ENCODE results near the gene NDUFA6.
"Not testable (repeated sequence)": the region's sequence is repeated elsewhere in the genome, so short reads cannot be mapped to it uniquely, and the experiment has no call there.

Gene NDUFA6

DNA sequence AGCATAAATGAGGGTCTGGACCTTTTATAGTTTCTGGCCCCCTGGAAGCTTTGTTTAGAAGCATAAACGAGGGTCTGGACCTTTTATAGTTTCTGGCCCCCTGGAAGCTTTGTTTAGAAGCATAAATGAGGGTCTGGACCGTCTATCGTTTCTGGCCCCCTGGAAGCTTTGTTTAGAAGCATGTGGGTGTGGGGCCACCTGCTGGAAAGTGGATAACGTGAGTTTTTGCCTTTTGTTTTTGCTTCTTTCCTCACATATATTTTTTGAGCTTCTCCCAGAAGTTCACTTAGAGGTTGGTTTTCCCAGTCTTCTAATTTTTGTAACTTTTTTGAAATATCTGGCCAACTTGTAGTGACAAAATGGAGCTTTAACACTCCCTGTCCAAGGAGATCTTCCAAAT is 22.2 kb upstream of the NDUFA6 start:
- not testable (repeated sequence) for DNase-seq (ENCODE audit: low read depth in 3 of 3)

DNA sequence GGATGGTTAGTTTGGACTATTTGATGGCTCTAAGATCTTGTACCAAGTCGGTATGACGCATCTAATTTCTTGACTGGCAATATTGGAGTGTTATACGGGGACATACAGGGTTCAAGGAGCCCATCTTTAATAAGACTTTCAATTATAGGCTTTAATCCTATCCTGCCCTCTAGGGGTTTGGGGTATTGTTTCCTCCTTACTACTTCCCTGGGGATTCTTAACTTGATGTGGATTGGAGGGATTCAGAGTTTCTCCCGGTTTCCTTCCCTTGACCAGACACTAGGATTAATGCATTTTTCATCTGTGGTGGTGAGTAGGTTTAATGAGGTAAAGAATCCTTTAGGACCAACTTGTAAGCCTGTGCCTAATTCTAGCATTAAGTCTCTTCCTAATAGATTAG is 21.2 kb upstream of the NDUFA6 start:
- DNase-seq (ENCODE audit: low read depth in 3 of 3) = no peak

DNA sequence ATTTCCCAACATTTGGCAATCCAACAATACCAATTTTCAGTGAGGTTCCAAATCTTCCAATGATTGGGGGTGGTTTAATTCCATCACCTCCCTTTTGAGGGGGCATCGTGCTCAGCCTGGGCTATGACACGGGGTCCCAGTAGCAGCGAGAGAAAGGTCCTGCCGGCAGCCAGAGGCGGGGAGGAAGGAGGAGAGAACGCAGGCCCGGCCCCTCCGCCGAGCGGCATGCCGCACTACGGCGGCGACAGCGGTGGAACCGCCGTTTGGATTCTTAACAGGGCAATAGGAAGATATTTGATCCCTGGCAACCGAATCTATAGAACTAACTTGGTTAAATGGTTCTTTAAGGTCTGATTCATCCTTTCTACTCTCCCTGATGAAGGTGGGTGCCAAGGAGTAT is 18.3 kb upstream of the NDUFA6 start:
- no peak for DNase-seq (ENCODE audit: low read depth in 3 of 3)

DNA sequence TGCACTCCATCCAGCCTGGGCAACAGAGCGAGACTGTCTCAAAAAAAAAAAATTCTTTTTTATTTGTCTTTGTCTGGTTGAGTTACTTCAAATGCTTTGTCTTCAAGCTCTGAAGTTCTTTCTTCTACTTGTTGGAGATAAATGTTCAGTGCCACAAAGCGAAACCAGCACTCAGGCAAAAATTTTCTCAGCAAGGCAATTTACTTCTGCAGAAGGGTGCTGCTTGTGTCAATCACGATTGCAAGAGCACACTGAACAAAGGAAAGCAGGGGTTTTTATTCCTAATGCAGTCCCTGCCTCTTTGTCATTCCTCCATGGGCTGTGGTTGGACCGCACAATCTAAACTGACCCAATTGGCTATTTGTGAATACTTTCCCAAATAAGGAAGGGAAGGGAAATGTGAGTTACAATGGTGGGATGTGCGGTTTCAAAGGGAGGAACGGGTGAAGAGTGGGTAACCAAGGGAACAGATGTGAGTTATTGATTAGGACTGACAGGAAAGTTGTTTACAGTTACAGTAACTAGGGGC is 13.8 kb upstream of the NDUFA6 start:
- DNase-seq (ENCODE audit: low read depth in 3 of 3) = not testable (repeated sequence)

DNA sequence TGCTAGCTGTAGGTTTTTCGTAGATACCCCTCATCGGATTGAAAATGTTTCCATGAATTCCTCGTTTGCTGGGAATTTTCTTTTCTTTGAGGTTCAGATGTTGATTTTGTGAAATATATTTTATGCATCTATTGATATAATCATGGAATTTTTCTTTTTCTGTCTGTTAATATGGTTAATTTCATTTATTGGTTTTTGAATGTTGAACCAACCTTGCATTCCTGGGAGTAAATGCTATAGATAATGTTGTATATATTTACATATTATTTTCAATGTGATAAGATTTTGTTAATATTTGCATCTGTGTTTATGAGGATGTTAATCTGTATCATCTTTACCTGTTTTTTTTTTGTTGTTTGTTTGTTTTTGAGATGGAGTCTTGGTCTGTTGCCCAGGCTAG is 10.6 kb upstream of the NDUFA6 start:
- no peak for DNase-seq (ENCODE audit: low read depth in 3 of 3)

DNA sequence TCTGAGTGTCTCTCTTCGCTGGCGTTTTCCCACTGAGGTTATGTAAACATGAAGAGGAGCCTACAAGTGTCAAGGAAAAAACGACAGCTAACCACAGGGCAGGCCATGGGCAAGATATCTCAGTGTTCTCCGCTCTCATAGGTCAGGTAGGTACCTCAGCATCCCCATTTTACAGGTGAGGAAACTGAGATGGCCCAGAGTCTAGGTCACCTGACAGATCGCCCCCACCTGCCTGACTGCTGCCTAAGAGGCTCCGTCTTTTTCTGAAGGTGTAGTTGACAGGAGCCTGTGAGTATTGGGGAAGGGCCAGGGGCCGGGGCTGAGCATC is 847 bp upstream of the NDUFA6 start:
- no peak for DNase-seq (ENCODE audit: low read depth in 3 of 3)

DNA sequence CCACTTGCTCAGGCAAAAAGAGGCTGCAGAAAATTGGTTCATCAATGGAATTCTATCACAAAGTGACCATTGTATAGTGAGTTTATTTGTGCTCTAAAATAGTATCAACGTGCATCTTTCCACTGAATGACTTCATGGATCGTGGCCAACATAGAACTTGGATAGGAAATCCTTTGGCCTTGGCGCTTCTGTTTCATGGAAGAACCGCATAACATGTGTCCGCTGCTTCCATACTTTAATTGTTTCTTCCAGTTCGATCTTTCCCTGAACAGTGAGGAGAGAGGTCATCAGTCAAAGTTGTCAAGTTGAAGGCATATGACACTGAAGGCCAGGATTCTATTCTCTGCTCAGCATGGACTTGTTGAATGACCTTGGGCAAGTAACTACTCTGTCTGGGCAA is 4.5 kb downstream of the NDUFA6 start:
- no peak for DNase-seq (ENCODE audit: low read depth in 3 of 3)

DNA sequence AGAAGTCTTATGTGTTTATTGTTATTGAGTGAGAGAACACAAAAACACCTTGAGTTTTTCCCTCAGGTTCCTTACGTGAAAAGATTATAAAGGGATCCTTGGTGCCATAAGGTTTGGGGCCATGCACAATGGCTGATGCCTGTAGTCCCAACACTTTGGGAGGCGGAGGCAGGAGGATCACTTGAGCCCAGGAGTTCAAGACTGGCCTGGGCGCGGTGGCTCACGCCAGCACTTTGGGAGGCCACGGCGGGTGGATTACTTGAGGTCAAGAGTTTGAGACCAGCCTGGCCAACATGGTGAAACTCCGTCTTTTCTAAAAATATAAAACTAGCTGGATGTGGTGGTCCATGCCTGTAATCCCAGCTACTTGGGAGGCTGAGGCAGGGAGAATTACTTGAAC is 5.7 kb downstream of the NDUFA6 start:
- no peak for DNase-seq (ENCODE audit: low read depth in 3 of 3)

DNA sequence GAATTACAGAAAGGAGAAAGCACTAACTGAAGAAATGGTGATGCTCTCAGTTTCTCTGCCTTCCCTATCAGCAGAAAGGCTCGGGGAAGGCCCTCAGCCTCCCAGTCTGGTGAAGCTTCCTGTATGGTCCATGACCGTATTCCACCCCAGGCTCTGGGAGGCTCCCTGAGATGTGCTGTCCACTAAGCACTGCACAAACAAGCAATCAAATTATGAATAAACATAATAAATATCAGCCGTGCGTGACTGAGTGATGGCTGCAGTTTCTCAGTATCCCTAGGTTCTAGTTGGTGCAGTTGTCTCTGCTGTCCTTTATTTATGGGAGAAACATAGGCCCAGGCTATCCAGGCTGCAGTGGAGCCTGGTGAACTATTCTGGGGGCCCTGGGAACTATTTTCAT is 7.5 kb downstream of the NDUFA6 start:
- no peak for DNase-seq (ENCODE audit: low read depth in 3 of 3)

DNA sequence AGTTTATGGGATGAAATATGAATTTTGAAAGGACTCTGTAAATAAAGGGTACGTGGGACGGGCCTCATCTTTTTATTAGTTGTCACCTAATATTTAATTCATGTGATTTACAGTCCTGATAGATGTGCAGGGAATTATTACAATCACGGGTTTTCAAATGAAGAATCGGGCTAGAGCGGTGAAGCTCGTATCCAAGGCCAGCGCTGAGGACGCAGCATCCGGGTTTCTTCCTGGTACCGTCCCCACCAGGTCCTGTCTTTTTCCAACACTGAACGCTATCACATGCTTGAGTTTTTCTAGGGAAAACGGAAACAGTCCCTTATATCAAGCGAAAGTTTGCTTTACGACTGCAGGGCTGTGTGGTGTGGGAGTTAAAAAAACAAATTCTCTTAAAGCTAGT is 10.3 kb downstream of the NDUFA6 start:
- no peak for DNase-seq (ENCODE audit: low read depth in 3 of 3)

DNA sequence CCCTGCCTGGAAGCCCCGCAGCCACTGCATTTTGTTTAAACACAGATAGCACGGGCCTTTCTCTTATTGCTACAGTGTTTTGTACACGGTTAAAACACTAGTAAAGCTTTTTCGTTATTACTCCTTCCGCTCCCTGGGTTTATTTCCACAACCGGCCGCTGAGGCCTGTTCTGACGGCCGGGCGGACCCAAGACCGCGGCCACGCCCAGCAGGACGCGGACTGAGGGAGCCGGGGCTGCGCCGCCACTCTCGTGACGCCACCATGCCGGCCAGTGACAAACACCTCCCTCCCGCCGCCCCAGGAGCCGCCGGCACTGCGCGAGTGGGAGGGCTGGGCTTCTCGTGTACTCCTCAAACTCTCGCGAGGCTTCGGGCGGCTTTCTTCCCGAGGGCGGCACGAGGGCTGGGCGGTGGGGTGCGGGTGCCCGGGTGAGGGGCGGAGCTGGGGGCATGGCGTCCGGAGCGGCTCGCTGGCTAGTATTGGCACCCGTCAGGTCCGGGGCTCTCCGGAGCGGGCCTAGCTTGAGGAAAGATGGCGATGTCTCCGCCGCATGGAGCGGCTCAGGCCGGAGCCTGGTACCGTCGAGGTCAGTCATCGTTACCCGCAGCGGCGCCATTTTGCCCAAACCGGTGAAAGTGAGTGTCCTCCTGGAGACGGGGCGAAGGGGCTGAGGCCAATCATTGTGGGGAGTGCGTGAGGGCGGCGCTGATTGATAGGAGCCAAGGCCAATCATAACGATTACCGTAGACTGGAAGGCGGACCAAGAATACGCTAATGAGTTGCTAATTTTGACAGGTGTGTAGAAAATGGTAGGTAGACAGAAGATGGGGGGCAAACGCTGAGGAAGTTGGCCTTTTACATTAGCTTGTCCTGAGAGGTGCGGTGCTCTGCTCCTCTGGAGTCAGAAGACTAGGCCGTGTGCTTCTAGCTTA is 11.0 kb downstream of the NDUFA6 start, which contains the start of gene SMDT1:
SMDT1 (plus strand) TSS at position 382 of the 933 bp plus-strand sequence; CDS start at position 451, 69 bp downstream.
- peak; percentile 93 to 98 (median 95) for DNase-seq (ENCODE audit: low read depth in 3 of 3)

DNA sequence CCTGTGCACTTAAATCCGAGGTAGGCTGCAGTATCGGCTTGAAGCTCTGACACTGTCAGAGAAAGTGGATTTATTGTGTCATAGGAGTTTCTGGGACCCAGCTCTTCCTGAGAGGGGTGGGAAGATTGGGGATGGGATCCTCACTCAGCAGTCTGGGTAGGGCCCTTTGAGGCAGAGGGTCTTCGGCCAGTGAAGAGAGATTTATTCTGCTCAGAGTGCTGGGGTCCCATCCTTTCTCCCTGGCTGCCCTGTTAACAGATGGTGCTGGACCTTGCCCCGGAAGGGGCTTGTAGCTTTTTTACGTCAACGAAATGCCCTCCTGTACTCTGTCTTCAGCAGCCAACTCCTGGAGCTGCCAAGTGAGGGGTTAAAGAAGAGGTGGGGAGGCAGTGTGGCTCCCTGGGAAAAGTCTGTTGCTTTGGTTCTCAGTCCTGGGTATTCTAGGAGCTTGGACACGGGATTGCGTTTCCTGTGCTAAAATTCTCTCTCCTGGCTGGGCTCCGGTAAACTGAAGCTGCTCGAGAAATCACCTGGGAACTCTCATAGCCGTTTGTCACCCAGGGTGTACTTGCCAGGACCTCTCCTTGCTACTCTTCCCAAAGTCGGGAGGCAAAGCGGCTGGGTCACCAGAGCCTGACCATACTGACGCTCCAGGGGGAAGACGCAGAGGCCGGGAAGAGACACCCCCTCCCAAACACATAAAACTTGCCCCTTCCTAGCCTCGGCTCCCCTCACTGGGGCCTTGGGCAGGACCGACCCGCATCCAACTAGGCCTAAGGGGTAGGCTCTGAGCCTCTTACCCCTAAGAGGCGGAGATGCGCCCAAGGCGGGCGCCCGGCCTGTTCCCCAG is 11.9 kb downstream of the NDUFA6 start:
- peak in 1 of 3 experiments; percentile 22 for DNase-seq (ENCODE audit: low read depth in 3 of 3)

DNA sequence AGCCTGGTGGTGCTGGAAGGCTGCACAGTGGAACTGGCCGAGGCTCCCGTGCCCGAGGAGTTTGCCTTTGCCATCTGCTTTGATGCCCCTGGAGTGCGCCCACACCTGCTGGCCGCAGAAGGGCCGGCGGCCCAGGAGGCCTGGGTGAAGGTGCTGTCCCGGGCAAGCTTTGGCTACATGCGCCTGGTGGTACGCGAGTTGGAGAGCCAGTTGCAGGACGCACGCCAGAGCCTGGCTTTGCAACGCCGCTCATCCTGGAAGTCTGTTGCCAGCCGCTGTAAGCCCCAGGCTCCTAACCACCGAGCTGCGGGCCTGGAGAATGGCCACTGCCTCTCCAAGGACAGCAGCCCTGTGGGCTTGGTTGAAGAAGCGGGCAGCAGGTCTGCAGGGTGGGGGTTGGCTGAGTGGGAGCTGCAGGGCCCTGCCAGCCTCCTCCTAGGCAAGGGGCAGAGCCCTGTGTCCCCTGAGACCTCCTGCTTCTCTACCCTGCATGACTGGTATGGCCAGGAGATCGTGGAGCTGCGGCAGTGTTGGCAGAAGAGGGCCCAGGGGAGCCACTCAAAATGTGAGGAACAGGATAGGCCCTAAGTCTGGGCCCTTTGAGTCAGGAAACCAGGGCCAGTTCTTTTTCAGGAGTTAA is 13.0 kb downstream of the NDUFA6 start:
- no peak for DNase-seq (ENCODE audit: low read depth in 3 of 3)

DNA sequence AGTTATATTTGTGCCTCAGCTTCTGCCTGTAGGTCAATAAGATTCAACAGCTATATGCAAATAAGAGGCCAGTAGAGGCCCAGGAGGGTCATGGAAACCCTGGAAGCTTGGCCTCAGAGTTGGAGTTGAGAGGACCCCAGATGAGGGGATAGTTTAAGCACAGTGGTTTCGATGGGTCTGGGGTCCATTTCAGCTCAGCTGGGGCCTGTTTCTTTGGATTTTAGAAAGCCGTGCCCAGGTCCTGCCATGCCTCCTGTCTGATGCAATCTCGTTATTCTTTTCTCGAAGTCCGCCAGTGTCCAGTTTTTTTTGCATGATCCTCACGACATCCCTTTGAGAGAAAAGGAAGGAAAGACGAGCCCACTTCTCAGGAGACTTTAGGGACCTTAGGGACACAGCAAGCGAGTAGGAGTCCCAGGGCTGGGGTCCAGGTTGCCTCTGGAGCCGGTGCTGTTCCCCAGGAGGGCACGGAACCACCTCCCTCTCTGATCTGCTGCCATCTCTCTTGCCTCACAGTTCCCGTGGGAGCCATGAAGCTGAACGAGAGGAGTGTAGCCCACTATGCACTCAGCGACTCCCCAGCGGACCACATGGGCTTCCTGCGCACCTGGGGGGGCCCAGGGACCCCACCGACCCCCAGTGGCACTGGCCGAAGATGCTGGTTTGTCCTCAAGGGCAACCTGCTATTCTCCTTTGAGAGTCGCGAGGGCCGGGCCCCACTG is 13.6 kb downstream of the NDUFA6 start:
- no peak for DNase-seq (ENCODE audit: low read depth in 3 of 3)

DNA sequence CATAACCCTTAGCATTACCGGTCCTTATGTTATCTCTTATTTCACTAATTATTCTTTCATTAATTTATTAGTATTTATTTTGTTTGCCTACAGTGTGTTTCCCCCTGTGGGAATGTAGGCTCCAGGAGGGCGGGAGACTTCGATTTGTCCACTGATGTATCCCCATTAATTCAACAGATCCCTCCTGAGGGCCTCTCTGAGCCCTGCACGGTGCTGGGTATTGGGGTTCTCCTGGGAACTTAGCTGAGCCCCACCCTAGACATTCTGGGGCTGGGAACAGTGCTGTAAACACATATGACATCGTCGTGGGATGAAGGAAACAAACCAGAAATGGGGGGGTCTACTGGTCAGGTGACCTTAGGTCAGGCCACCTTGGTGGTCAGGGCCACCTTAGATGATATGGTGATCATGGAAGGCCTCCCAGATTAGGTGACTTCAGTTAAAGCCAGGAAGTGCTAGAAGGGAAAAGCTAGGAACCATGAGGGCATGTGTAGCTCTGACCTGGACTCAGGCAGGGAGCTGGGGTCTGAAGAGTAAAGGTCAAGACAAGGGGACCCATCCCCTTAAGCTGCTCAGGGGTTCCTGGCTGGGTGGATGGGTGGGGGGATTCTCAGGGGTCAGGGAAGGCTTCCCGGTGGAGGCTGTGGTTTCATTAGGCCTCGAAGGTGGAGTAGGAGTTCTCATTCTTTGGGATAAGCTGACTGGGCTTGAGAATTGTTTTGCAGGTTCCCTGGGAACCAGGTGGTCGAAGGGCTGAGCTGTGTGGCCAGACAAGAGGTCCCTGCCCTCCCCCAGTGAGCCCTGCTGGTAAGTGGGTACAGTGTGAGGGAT is 15.5 kb downstream of the NDUFA6 start:
- DNase-seq (ENCODE audit: low read depth in 3 of 3) = no peak

DNA sequence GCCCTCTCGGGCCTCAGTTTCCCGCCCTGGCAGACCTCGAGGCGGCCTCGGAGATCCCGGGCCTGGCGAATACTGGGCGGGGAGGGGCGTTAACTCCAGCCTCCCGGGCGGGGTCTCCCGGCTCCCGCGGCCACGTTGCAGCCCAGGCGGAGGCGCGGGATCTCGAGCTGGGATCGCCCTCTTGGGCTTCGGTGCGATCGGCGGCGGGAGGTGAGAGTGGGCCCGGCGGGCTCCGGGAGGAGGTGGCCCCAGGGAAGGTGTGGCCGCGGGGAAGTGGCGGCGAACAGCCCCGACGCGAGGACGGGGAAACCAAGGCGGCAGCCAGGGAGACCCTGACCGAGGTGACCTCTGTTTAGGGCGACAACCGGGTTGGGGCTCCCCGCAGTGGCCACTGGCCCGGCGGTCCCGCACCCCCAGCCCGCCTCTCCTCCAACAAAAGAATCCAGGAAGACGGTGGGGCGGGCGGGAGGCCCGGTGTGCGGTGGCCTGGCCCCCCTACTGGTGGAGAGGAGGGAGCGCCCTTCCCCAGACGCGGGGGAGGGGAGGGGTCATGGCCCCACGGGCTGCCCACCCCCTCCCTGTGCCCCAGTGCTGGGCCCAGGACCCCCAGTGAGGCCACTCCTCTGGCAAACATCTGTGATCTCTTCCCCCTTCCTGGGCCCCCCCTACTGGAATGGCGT is 16.3 kb downstream of the NDUFA6 start, which contains the start of gene PHETA2:
PHETA2 (plus strand) TSS at position 117 of the 680 bp plus-strand sequence. CDS start 3,046 bp downstream, outside the sequence.
- peak in 2 of 3 experiments; percentile 18 to 40 for DNase-seq (ENCODE audit: low read depth in 3 of 3)

DNA sequence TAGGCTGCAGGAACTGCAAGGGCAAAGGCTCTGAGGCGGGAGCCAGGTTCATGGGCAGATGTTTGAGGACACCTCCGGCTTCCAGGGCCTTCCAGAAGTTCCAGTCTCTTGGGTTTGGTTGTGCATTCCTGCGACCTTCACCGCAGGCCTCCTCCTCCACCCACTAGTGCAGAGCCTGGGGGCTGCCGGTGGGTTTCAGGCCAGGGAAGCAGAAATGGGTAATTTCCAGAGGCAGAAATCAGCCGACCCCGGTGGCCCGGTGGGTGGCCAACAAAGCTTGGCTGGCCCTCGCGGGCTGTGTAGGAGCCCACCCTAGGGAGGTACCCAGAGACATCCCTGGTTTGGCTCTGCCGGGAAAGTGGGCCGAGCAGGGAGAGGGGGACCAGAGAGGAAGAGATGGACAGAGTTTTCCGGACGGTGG is 16.9 kb downstream of the NDUFA6 start:
- DNase-seq (ENCODE audit: low read depth in 3 of 3) = no peak

DNA sequence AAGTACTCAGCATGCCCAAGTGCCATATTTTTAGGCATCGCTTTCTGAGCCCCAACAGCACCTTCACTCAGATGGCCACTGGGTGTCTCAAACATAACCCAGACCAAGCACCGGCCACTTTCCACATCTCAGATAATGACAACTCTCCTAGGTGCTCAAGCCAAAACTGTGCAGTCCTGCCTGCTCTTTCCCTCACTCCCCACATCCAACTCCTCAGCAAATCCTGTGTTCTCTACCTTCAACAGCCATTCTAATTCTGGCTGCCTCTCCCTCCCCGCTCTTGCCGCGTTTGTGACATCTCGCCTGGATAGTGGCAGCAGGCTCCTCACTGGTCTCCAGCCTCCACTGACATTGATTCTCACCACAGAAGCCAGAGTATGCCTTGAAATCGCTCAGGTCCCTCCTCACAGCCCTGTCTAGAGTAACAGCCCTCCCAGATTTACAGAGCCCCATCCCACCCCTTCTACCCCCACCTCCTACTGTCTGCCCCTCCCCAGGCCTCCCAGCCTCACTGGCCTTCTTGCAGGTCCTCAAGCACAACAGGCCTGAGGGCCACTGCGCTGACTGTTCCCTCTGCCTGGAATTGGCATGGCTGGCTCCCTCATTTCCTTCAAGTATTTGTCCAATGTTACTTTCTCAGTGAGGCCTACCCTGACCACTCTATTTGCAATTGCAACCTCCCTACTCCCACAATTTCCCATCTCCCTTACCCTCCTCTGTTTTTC is 17.8 kb downstream of the NDUFA6 start:
- DNase-seq (ENCODE audit: low read depth in 3 of 3) = no peak

DNA sequence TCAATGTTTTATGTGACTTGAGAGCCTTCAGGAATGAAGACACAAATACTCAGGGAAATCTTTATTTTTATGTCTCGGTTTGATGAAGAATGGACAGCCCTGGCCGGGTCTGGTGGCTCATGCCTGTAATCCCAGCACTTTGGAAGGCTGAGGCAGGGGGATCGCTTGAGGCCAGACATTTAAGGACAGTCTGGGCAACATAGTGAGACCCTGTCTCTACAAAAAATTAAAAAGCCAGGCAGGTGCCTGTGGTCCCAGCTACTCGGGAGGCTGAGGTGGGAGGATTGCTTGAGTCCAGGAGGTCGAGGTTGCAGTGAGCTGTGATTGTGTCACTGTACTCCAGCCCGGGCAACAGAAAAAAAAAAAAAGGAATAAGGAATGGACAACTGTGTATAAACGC is 19.1 kb downstream of the NDUFA6 start:
- DNase-seq (ENCODE audit: low read depth in 3 of 3) = not testable (repeated sequence)
